Suppressor macrophage (primary cell): ENCODE data around the gene NR1H4.
A peak's percentile ranks its signal among the peaks of the same experiment; 100 is the strongest.

Experiments
- DNase-seq, 4 experiments: peaks; one replicate each; pipeline ENCODE4 v3.0.0-alpha.2; 2020 to 2022

NR1H4 gene

DNA sequence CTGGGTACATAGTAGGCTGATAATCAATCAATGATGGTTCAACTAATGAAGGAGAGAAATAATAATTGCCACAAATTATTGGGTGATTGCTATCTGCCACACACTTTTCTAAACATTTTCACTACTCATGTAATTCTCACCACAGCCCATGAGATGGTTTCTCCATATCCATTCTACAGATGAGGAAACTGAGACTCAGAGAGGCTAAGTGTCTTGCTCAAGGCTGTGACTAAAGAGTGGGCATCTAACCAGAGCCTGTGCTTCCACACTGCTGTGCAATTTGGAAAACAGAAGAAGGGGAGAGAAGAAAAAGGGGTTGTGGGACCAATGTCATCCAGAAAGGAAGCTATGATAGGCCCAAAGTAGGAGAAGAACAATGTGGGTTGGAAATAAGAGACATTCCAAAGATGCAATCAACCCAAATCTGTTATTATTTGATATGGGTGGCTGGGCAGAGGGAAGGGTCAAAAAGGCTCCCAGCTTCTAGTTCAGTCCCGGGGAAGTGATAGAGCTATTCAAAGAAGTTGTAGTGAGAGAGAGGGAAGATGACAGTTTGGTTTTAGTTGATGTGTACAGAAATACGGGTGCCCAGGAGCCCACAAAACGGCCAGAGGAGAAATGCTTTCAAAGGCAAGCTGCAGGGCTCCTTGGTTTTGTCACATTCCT, 483 bp upstream of the NR1H4 start:
- DNase-seq: no peak

DNA sequence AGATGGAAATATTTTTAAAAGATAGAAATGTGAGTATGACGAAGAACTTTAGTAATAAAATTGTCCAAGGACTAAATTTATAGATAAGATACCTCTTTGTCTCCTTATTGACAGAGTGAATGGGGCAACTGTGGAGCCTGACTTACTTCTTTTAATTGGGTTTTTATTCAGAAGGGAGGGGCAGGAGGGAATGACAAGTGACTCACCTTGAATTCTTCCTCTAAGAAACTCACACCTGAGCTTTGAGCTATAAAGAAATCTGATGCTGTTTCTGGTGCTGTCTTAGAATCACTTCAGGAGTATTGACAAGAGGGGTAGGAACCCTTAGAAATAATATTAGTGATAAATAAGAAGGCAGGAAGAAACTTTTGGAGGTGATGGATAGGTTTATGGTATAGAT, 951 bp downstream of the NR1H4 start:
- DNase-seq: no peak

DNA sequence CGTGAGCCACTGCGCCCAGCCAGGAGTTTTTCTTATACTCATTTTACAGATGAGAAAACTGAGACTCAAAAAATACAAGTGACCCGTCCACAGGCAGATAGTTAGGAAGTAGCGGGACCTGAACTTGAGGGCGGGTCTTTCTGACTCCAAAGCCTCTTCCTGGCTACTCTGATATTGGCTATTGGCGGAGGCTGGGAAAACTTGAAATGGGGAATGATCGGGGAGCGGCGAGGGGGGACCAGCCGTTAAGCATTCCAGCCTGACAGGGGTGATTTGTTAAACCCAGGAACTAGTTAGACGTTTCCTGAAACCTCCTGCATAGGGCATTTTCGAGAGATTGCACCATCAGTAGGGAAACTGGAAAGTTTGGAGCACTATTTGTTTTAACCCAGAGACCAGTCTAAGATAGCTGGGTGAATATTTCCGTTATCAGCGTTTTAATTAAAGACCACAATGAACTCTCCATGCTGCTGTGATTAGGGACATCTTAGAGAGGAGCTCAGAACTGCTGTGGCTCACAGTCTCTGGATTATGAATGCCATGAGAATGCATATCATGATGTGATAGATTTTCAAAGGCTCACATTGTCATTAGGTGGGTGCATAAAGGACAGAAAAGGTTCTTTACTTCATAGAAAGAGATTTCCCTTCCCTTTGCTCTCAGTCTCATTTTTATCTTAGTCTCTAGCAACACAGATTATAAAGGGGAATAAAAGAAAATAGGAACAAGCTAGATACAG, 2.5 kb downstream of the NR1H4 start:
- DNase-seq: no peak

DNA sequence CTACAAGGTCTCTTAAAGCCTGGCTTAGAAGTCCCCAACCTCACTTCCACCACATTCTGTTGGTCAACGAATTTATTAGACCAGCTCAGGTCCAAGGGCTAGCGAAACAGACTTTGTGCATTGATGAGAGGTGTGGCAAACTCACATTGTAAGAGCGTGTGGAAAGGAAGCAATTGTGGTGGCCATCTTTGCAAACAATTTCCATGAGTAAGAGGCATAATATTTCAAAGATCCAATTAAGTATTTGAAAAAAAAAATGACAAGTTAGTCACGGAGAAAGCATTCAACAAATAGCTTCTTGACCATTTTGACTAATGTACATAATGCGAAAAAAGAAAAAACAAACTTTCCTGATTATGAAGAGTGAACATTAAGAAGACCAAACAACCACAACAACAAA, 7.4 kb downstream of the NR1H4 start:
- DNase-seq: no peak

DNA sequence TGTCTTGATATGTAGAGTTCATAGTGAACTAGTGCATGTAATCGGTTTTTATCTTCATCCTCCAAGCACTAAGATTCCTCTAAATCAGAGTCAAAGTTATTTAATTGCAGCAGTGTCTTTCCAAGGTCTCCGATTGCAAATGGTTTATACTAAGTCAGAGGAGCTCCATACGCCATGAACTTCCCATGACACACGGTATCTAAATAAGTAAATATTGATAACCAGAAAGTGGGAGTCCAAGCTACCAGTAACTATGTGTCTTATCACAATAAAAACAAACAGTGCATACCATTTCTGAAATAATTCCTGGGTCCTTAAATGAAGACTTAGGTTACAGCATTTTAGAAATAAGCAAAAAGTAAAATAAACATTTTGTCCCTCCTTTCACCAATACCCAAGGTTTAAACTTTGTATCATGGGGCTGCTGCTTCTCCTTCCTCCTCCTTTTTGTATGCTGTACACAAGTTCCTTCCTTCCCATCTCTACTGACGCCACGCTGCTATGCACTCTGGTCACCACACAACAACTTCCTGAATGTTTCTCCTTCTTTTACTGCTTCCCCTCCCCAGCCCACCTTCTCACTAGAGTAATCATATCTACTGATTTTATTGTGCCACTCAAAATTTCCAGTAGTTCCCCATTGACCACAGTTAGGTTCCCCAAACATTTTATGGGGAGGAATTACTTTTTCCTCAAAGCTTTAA, 10.7 kb downstream of the NR1H4 start:
- peak in 3 of 4 experiments; percentile 11 to 27 (median 15) for DNase-seq

DNA sequence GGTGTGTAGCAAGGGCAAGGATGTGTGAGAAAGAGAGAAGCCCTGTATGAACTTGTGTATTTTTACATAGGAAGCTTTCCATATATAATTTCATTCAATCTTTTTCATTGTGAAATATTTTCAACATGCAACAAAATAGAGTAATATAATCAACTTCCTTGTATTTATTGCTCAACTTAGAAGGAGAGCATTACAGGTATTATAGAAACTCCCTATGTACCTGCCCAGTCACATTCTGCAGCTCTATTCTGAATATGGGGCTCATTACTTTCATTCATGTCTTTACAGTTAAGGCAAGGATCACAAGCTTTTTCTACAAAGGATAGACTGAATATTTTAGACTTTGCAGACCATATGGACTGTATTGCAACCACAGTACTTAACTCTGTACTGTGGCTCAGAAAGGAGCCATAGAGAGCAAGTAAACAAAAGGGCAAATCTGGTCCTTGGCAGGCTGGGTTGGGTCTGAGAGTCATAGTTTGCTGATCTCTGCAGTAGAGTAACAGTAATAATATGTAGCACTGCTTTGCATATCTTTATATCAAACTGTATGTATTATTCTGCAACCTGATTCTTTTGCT, 11.3 kb downstream of the NR1H4 start:
- no peak for DNase-seq

DNA sequence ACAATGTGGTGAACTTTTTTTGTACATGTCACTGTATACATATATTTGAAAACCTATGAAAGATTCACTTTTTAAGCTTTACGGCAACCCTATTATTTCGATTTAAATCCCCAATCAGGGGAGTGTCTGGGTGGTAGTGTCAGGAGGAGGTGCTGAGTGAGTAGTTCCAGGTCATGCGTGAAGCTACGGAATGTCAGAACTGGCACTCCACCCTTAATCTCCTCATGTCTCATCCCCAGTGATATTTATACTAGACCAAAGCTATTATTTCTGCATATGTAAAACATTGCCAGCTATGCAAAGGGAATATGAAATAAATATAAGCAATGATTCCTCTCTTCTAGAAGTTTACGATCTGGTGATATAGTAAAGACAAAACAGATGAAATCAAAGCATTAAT, 12.3 kb downstream of the NR1H4 start:
- DNase-seq: no peak

DNA sequence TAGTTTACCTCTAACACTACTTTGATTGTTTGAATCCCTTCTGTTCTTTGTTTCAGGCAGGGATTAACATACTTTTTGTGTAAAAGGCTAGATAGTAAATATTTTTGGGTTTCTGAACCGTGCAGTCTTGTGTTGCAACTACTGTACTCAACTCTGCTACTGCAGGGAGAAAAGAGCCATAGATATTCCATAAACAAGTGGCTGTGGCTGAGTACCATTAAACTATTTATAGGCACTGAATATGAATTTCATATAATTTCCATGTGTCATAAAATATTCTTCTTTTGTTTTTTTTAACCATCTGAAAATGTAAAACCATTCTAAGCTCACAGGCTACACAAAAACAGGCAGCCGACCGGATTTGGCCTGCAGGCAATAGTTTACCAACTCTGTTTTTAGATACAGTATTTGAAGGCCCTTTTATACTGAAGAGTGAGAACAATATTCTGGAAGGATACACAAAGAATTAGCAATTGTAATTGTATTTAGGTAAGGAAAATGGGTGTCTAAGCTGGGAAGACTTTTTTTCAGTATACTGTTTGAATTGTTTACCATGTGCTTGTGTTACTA, 15.7 kb downstream of the NR1H4 start:
- no peak for DNase-seq

DNA sequence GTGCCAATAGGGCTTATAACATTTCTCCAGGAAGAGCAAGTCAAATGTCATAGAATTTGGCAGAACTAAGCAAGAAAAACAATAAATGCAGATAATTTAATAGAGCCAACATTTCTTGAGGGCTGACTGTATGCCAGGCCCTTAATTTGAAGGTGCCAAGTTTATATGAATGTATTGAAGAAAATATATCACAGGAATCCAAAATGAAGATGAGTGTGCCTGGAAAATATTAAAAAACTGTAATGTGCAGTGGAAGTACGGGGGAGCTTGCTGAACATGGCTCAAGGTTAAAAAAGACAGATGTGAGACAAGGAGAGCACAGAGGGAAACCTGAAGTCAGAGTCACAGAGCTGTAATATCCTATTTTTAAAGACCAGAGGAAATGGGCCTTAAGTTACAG, 16.4 kb downstream of the NR1H4 start:
- no peak for DNase-seq

DNA sequence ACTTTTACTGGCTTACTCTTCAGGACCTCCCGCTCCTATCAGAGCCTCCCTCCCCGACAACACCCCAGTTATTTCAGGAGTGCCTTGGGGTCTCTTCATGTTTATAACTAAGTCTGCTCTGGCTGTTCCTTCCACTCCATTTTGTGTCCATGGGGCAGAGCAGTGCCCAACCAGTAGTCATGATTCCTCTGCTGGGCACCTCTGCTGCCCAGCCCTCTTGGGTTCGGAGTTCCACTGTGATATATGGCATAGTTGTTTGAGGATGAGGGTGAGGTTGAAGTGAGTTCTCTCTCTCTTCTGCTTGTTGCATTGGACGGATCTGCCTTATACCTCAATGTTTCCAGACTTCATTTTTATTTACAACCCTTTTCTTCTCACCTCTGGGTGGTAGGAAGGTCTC, 17.4 kb downstream of the NR1H4 start:
- no peak for DNase-seq

DNA sequence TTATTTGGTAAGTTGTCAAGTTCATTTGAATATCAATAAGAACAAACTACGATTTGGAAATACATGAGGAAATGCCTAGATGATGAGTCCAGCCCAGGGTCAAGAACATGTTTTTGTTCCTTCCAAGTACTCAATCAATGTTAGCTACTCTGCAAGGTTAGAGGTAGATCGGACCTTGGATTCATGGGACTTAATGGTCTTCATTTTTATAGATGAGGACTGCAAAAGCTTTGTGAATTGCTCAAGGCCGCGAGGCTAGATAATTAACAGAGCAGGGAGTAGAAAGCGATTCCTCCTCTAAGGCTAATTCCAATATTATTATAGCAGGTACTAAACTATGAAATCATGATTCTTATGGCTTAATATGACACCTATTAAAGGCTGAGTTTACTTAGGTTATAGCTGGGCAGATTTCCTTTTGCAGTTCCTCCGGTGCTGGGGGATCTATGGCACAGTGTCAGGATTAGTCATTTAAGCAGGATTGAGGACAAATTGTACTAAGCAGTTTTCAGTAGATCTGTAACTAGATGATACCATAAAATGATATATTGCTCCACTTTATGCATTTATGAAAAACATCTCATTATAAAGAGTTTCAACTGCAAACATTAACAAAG, 19.8 kb downstream of the NR1H4 start:
- DNase-seq: no peak

DNA sequence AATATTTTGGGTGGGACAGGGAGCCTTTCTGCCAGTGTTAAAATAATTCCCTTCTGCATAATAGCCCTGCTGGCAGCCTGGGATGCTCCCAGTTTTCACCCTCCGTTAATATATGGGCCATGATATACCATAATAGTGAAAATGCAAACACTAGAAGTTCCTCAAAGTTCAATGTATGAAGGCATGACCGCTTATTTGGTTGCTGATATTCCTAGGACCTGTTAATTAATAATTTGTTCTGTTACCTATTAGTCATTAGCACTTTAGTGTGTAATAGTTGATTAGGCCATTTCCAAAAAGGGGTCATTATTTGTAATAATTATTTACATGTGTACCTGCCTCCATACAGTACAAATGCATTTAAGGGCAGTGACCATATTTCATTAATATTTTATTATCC, 20.4 kb downstream of the NR1H4 start:
- DNase-seq: no peak

DNA sequence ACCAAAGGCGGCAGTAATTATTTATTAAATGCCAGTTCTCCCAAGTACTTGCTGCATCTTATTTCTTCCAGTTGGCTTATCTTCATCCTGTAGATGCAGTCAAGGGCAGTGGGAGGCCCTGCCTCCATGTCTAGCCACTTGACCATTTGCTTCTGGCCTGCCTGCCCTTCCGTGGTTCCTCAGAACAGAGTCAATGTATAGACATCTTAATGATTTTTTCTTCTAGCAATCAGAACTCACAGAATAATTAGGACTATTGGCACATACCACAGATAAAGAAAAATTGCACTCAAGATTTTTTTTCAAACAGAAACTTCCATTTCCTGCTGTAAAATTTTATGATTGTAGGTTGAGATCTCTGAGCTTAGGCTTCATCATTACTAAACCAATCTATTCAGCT, 20.9 kb downstream of the NR1H4 start:
- DNase-seq: no peak

DNA sequence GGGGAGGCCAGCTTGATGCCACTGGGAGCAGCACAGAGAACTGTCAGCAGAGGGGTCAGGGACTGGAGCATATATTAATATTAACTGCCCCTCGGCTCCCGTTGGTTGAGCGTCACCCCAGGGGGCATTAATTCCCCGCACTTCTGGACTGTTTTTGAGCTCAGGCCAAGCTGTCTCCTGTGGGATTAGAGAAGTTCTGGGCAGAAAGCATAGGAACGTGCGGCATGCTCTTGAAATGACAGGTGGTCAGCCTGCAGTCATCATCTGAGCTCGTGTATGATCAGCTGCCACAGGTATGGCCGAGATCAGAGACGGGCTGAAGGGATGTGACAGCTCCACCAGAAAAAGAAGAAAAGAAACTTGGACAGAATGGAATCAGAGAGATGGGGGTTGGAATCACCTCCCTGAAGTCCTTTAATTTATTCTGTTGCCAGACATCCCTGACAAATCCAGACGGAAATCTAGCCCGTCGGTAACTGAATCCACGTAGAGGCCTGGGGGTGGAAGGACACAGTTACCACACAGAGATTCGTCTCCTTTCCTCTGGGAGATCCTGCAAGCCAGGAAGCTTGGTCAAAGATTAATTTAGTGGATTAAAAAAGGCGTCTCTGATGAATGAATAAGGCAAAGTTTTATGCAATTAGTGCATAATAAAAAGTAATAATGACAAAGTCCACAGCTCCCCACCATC, 23.6 kb downstream of the NR1H4 start:
- DNase-seq: no peak

DNA sequence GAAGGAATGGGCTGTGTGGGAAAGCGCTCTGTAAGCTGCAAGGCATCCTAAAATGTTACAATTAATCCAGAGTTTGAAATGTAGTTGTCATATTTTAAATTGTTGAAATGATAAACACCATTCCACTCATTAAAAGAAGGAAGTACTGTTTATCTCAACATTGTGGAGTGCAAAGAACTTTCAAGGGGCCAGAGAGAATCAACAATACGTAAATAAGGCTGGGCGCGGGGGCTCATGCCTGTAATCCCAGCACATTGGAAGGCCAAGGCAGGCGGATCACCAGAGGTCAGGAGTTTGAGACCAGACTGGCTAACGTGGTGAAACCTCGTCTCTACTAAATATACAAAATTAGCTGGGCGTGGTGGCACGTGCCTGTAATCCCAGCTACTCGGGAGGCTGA, 24.5 kb downstream of the NR1H4 start:
- DNase-seq: no peak

DNA sequence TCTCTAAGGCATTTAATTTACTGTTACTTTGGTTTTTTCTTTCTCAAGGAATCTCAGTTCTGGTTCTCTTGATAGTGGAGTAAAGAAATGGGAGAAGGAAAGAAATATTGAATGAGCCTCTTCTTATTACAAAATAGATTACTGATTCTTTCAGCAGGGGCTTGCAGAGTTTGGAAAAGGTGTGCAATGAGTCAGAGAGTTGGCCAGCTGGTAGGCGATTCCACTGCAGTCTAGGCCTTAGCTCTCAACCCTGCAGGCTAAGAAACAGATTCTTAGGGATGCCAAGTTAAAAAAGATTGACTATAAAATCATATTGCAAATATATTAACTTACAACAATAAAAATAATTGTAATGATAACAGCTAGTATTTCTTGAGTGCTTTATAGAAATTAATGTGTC, 25.8 kb downstream of the NR1H4 start:
- no peak for DNase-seq

DNA sequence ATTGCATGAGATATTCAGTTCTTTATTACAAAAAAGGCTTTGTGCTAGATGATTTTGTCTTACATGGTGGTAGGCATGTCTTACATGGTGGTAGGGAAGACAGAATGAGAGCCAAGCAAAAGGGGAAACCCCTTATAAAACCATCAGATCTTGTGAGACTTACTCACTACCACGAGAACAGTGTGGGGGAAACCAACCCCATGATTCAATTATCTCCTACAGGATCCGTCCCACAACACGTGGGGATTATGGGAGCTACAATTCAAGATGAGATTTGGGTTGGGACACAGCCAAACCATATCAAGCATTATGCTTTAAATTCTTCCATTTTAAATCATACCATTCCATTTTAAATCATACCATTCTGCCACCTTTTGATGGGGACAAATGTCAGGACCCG, 29.1 kb downstream of the NR1H4 start:
- peak in 2 of 4 experiments; percentile 1 to 8 for DNase-seq

DNA sequence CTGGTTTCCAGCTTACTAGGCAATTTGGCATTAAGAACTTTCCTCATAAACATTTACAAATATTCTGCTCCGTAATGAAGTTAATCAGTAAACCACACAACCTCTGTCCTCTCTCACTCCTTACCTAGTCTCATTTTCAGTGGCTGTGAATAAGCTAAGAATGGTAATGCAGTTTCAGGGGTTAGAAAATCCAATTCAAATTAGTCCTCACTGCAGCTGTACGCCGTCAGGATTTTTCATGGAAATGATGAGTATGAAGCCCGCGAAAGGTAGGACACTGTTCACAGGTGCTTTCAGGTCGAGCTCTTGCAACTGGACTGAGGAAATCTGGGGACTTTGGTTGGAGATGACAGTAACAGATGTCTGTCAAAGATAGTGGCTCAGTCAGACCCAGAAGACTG, 29.6 kb downstream of the NR1H4 start:
- no peak for DNase-seq

DNA sequence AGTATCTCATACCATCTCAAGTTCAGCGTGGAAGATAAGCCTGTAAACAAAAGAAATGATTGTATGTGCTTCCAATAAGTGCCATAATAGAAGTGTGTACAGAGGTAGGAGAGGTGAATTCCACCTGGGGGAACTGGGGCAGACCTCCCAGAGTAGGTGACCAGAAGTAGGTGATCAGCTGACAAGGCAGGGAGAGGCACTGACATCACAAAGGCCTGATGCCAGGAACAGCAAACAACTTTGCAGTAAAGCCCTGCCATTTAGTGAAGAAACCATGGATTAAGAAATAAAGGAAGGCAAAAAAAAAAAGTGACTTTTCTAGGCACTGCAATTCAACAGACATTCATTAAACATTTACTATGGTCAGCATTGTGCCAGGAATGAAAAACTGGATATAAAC, 31.1 kb downstream of the NR1H4 start:
- DNase-seq: no peak

DNA sequence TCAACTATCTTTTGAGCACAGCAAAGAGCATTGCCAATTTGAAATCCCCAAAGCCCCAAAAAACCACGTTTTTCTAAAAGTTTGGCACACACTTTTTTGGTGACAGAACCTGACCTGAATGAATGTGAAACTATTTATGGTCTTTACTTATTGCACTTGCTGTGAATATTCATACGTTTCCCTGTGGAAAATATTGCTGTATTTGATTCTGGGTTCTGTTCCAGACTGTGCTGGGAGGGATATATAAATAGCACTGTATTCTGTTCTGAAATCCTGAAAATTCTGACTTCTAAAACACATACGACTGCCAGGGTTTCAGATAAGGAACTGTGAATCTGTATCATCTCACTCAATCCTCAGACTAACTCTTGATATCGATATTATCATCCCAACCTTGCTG, 35.1 kb downstream of the NR1H4 start:
- no peak for DNase-seq

DNA sequence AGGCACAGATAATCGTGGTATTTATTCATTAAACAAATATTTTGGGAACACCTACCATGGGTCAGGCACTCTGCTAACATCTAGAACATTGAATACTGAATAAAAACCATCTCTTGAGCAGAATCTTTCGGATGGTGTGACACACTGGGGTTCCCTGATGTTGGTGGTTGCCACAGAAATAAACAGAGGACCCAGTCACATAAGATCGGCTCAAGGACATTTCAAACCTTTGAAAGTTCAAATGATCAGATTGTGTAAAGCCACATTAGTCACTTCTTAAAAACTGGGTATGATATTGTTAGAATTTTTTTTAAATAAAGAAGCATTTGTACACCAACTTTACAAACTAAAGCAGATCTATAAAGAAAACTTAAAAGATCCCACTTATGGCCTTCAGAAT, 39.0 kb downstream of the NR1H4 start:
- no peak for DNase-seq

DNA sequence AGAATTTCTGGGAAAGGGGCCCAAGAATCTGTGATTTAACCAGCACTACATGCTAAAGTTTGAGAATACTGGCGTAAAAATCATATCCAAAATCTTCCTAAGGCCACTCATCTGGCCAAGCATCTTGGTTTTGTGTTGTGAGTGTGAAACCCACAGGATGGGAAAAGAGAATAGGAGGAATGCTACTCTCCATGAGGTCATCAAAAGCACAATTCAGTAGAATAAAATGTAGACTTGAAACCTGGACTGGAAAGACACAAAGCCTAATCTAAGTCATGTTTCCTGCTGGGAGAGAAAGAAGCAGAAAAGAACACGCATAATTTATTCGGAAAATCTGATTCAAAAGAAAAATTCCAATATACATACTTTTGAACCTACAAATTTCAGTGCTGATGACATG, 42.3 kb downstream of the NR1H4 start:
- DNase-seq: no peak
